ENCODE data around the gene GDPD1. TPM values are rescaled to one million over a fixed set of nuclear protein-coding genes. Genes with fewer than 3 reads are reported as not detected.
"Not testable (repeated sequence)": the region's sequence is repeated elsewhere in the genome, so short reads cannot be mapped to it uniquely, and the experiment has no call there.

GDPD1 gene
- total and polyA plus RNA-seq, 4 donors = 0.45 to 1.4 (median 0.78) TPM

GRCh38 chr17:59174671-59175070 is 45.6 kb upstream of the GDPD1 start:
- Histone ChIP-seq H3K27me3 (ENCODE audit: control insufficient read depth in 4 of 4, insufficient read depth in 4 of 4, low read length in 3 of 4) (no peaks in the 10 kb centered on the region), H3K4me1 (ENCODE audit: control insufficient read depth in 4 of 4, insufficient read depth in 4 of 4, low read length in 3 of 4) (no peaks in the 10 kb centered on the region), H3K27ac (ENCODE audit: low read depth in 1 of 2, low read length in 2 of 2) (no peak overlapping the region), H3K36me3 (ENCODE audit: control insufficient read depth in 4 of 4, insufficient read depth in 3 of 4, low read depth in 1 of 4, low read length in 3 of 4) (no peaks in the 10 kb centered on the region), H3K9ac (ENCODE audit: low read depth in 1 of 2, low read length in 2 of 2) (no peak overlapping the region), H3K4me3 (ENCODE audit: low read depth in 1 of 3, low read length in 3 of 3) (no peak overlapping the region), H3K9me3 (ENCODE audit: control insufficient read depth in 4 of 4, low read length in 3 of 4) (no peaks in the 10 kb centered on the region)
- TF ChIP-seq, protein P1, sequence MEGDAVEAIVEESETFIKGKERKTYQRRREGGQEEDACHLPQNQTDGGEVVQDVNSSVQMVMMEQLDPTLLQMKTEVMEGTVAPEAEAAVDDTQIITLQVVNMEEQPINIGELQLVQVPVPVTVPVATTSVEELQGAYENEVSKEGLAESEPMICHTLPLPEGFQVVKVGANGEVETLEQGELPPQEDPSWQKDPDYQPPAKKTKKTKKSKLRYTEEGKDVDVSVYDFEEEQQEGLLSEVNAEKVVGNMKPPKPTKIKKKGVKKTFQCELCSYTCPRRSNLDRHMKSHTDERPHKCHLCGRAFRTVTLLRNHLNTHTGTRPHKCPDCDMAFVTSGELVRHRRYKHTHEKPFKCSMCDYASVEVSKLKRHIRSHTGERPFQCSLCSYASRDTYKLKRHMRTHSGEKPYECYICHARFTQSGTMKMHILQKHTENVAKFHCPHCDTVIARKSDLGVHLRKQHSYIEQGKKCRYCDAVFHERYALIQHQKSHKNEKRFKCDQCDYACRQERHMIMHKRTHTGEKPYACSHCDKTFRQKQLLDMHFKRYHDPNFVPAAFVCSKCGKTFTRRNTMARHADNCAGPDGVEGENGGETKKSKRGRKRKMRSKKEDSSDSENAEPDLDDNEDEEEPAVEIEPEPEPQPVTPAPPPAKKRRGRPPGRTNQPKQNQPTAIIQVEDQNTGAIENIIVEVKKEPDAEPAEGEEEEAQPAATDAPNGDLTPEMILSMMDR (IDR thresholded peaks at IDR 0.05; ENCODE audit: low read depth, low read length, missing input control) = no peak
- TF ChIP-seq REST (IDR thresholded peaks at IDR 0.05) = no peak
- no peak for DNase-seq (ENCODE audit: low spot score)
- WGBS = 98% methylated on average over 11 of the region's 11 CpGs

DNA sequence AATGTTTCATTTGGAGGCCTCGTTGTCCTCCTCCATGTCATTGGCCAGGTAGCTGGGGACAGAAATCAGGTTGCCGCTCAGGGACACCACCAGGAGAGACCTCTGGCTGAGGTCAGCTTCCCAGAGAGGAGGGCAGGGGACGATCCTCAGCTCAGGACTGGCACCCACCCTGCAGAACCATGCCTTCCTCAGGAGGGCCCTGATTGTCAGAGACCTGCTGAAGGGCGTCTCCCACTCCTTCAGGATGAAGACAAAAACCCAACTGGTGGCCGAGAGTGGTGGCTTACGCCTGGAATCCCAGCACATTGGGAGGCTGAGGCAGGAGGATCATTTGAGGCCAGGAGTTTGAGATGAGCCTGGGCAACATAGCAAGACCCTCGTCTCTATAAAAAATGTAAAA is 45.2 kb upstream of the GDPD1 start:
- Histone ChIP-seq H3K4me1 (ENCODE audit: control insufficient read depth in 4 of 4, insufficient read depth in 4 of 4, low read length in 3 of 4) (no peaks in the 10 kb centered on the region), H3K4me3 (ENCODE audit: low read depth in 1 of 3, low read length in 3 of 3) (no peak overlapping the region), H3K27ac (ENCODE audit: low read depth in 1 of 2, low read length in 2 of 2) (no peak overlapping the region), H3K36me3 (ENCODE audit: control insufficient read depth in 4 of 4, insufficient read depth in 3 of 4, low read depth in 1 of 4, low read length in 3 of 4) (no peaks in the 10 kb centered on the region), H3K9me3 (ENCODE audit: control insufficient read depth in 4 of 4, low read length in 3 of 4) (no peaks in the 10 kb centered on the region), H3K27me3 (ENCODE audit: control insufficient read depth in 4 of 4, insufficient read depth in 4 of 4, low read length in 3 of 4) (no peaks in the 10 kb centered on the region), H3K9ac (ENCODE audit: low read depth in 1 of 2, low read length in 2 of 2) (no peak overlapping the region)
- no peak for TF ChIP-seq MAX (IDR thresholded peaks at IDR 0.05)
- TF ChIP-seq NR2F2 (IDR thresholded peaks at IDR 0.05) = no peak
- TF ChIP-seq HNF4A (conservative IDR thresholded peaks at IDR 0.05) = no peak
- TF ChIP-seq RAD21 (IDR thresholded peaks at IDR 0.05) = no peak
- TF ChIP-seq FOXA1 (IDR thresholded peaks at IDR 0.05) = no peak
- no peak for TF ChIP-seq GABPA (IDR thresholded peaks at IDR 0.05 in 1 of 2, conservative IDR thresholded peaks at IDR 0.05 in 1 of 2)
- DNase-seq (ENCODE audit: low spot score) = no peak
- 97% methylated on average over 7 of the region's 7 CpGs for WGBS

- WGBS = 87% methylated on average over 7 of the region's 7 CpGs
- H3K9me3 ChIP-seq (ENCODE audit: control insufficient read depth in 4 of 4, low read length in 3 of 4) = no peaks in the 10 kb centered on the region
- no peaks in the 10 kb centered on the region for H3K4me1 ChIP-seq (ENCODE audit: control insufficient read depth in 4 of 4, insufficient read depth in 4 of 4, low read length in 3 of 4)
- H3K27ac ChIP-seq (ENCODE audit: low read depth in 1 of 2, low read length in 2 of 2) = no peak overlapping the region
- TF ChIP-seq FOXA1 (IDR thresholded peaks at IDR 0.05) (no peak), GABPA (IDR thresholded peaks at IDR 0.05 in 1 of 2, conservative IDR thresholded peaks at IDR 0.05 in 1 of 2) (no peak)
- H3K4me3 ChIP-seq (ENCODE audit: low read depth in 1 of 3, low read length in 3 of 3) = no peak overlapping the region
- no peak overlapping the region for H3K9ac ChIP-seq (ENCODE audit: low read depth in 1 of 2, low read length in 2 of 2)
- no peak for DNase-seq (ENCODE audit: low spot score)
- no peaks in the 10 kb centered on the region for H3K36me3 ChIP-seq (ENCODE audit: control insufficient read depth in 4 of 4, insufficient read depth in 3 of 4, low read depth in 1 of 4, low read length in 3 of 4)
- no peaks in the 10 kb centered on the region for H3K27me3 ChIP-seq (ENCODE audit: control insufficient read depth in 4 of 4, insufficient read depth in 4 of 4, low read length in 3 of 4)
Observed at GRCh38 chr17:59178266-59178985, 41.9 kb upstream of the GDPD1 start.

DNA sequence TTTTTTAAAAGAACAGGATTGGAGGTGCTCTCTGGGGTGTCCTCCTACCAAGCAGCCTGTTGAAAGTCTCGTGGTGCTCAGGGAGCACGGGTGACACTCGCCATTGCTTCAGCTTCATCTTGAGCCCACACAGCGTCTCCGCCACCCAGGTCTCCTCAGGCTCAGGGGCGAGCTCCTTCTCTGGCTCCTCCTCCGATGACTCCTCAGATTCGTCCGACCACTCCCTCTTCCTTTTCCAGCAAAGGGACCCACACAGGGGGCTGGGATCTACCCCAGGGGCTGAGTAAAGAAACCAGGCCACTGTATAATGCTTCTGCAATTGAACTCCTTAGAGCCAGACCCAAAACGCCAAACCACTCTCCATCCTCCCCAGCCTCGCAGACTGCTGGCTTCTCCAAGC is 40.7 kb upstream of the GDPD1 start:
- not testable (repeated sequence) for H3K36me3 ChIP-seq (ENCODE audit: control insufficient read depth in 4 of 4, insufficient read depth in 3 of 4, low read depth in 1 of 4, low read length in 3 of 4); H3K4me1 ChIP-seq (ENCODE audit: control insufficient read depth in 4 of 4, insufficient read depth in 4 of 4, low read length in 3 of 4); H3K9ac ChIP-seq (ENCODE audit: low read depth in 1 of 2, low read length in 2 of 2); H3K27ac ChIP-seq (ENCODE audit: low read depth in 1 of 2, low read length in 2 of 2); H3K9me3 ChIP-seq (ENCODE audit: control insufficient read depth in 4 of 4, low read length in 3 of 4); H3K4me3 ChIP-seq (ENCODE audit: low read depth in 1 of 3, low read length in 3 of 3); H3K27me3 ChIP-seq (ENCODE audit: control insufficient read depth in 4 of 4, insufficient read depth in 4 of 4, low read length in 3 of 4); DNase-seq (ENCODE audit: low spot score)
- 95% methylated on average over 11 of the region's 11 CpGs for WGBS
